GM12872 (cell line): ENCODE data around the gene NACA.

Source experiments
- CTCF ChIP-seq: IDR thresholded peaks from 3 replicates; pipeline ENCODE4 v1.5.1; 2011; ENCODE audit warnings: low read depth, mild to moderate bottlenecking, low read length, moderate library complexity; ENCODE audit not compliant: insufficient read depth

The NACA gene

GRCh38 chr12:56716458-56716857 lies 8.6 kb downstream of the NACA start:
- no peak for TF ChIP-seq CTCF

GRCh38 chr12:56715798-56716197 lies 9.3 kb downstream of the NACA start:
- no peak for TF ChIP-seq CTCF

GRCh38 chr12:56714431-56714929 lies 10.6 kb downstream of the NACA start:
- TF ChIP-seq CTCF, result no peak

- no peak for TF ChIP-seq CTCF
These were observed 11.8 kb downstream of the NACA start for GRCh38 chr12:56713345-56713744.

- TF ChIP-seq CTCF, result no peak
These were observed 15.2 kb downstream of the NACA start for GRCh38 chr12:56709759-56710376.

GRCh38 chr12:56699020-56699661 lies 26.0 kb downstream of the NACA start:
- TF ChIP-seq CTCF, result no peak

GRCh38 chr12:56695327-56696101 lies 29.6 kb downstream of the NACA start:
- TF ChIP-seq CTCF, result no peak
